Cortex of kidney (tissue), 1 donor: ENCODE results near the gene ITGA5.

Experiments
- DNase-seq: peaks from one replicate; lab custom pipeline; 2025; lab: John Stamatoyannopoulos, UW

ITGA5 gene

GRCh38 chr12:54419088-54419887 is at the start of gene ITGA5:
Gene ITGA5 (minus strand): TSS chr12:54419266. CDS start chr12:54419198, 68 bp downstream.
- no peak for DNase-seq

GRCh38 chr12:54465857-54466523 is 46.9 kb upstream of the ITGA5 start:
- no peak for DNase-seq

GRCh38 chr12:54463484-54463883 is 44.4 kb upstream of the ITGA5 start:
- no peak for DNase-seq

DNA sequence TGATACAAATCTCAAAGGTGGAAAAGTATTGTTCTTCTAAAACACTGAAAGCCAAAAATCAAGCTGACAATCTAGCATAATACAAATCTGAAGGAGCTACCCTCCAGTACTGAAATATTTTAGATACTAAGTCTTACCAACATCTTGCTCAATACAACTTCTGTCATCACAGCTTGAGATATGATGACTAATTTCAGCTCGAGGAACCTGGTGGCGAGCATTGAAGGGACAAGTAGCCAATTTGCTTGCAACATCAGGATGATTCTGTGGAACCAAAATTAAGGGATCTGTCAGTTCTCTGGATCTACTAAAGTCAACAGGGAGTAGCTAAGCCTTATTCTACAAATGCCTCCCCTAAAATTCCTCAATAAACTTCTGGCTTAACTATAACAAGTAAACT is 44.0 kb upstream of the ITGA5 start:
- DNase-seq = no peak

DNA sequence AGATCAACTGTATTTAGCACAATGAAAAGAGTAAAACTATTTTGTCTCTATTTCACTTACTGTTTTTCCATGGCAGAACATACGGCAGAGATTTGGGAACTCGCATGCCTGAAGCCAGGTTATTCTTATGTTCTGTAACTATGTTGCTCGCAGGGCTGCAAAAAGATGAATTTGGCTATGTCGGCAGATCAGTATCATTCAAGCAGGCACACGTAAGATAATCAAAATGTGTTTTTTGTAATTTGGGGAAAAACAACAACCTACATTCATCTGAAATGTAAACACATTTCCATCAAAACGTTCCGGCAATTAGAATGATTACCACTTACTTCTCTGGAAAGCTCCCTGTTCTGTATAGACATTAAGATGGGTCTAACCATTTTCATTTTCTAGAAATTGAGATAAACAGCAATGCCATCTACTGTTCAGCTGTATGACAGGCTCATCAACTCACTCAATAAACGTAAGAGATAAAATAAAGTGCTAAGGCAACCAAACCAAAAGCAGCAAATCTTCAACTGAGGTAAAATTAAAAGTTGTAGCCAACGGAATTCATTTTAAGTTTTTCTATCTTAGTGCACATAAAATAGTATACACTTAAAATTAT is 41.4 kb upstream of the ITGA5 start:
- DNase-seq = no peak

- no peak for DNase-seq
Measured at GRCh38 chr12:54459355-54459754, 40.3 kb upstream of the ITGA5 start.

- no peak for DNase-seq
Measured at GRCh38 chr12:54455760-54456469, 36.8 kb upstream of the ITGA5 start.

DNA sequence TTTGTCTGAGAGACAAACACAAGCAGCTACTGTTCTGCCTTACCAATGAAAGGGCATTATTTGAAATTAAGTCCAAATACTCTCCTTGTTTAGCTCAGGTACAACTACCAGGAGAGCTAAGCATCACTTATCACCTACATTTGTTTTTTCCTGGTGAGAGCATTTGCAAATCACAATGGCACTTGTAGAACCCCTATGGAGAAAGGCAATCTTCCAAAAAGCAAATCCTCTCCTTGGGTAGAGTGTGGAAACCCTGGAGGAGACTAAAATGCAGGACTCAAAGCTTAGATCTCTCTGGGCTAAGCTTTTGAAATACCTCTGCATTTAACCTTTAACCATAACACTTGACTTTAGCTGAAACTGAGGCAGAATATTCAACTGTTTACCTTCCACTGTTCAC is 33.6 kb upstream of the ITGA5 start:
- DNase-seq = no peak

DNA sequence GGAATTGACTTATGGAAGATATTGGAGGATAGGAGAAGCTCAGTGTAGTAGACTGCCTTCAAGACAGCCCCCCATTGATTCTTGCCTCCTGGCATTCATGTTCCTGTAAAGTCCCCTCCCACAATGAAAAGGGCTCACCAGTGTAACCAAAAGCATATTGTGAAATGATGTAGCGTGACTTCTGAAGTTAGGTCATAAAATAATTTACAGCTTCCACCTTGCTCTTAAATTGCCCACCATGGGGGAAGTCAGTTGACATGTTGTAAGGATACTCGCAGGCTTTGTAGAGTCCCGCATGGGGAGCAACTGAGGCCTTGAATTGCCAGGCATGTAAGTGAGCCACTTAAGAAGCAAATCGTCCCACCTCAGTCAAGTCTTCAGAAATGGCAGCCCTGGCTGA is 29.3 kb upstream of the ITGA5 start:
- DNase-seq = no peak

DNA sequence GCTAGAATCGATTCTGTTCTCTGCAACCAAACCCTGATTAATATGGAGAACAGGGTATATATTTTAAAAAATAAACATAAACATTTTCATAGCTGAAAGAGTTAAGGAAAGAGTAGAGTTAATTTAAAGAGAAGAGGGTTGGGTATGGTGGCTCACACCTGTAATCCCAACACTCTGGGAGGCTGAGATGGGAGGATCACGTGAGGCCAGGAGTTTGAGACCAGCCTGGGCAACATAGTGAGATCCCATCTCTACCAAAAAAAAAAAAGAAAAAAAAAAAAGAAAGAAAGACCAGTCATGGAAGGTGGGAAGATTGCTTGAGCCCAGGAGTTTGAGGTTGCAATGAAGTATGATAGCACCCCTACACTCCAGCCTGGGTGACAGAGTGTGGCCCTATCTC is 28.9 kb upstream of the ITGA5 start:
- DNase-seq = no peak

- no peak for DNase-seq
Measured at GRCh38 chr12:54444206-54444605, 25.1 kb upstream of the ITGA5 start.

- no peak for DNase-seq
Measured at GRCh38 chr12:54443446-54443845, 24.4 kb upstream of the ITGA5 start.

DNA sequence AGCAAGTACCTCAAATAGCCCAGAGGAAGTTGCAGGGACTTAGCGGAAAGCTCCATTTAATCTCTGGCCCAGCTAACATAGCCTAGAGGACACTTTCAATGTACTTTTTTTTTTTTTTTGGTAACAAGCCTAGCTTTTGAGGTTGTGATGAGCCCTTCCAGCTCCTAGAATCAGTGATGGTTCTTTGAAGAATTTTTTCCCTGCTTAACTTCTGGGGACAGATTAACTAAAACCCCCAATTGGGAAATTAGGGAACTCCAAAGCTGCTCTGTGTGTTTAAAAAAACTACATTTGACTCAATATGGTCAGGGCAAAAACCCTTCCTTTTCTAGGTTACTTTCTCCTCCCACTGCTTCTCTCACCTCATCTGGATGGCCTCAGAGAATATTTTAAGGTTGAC is 23.9 kb upstream of the ITGA5 start:
- no peak for DNase-seq

DNA sequence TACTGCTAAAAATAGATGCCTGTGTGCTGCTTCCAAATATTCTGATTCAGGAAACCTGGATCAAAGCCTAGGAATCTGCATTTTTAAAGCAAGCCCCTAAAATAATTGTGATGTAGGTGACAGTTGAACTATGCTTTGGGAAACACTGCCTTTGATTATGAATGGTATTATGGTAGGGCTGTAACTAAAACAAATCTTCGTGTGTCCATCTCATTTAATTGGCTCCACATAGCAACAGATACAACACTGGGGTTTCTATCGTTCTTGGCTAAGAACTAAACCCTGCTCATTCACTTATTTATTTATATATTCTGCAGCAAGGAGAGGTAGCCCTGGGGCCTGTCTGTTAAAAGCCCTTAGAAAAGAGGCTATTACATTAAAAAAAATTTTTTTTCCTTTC is 23.0 kb upstream of the ITGA5 start:
- no peak for DNase-seq

DNA sequence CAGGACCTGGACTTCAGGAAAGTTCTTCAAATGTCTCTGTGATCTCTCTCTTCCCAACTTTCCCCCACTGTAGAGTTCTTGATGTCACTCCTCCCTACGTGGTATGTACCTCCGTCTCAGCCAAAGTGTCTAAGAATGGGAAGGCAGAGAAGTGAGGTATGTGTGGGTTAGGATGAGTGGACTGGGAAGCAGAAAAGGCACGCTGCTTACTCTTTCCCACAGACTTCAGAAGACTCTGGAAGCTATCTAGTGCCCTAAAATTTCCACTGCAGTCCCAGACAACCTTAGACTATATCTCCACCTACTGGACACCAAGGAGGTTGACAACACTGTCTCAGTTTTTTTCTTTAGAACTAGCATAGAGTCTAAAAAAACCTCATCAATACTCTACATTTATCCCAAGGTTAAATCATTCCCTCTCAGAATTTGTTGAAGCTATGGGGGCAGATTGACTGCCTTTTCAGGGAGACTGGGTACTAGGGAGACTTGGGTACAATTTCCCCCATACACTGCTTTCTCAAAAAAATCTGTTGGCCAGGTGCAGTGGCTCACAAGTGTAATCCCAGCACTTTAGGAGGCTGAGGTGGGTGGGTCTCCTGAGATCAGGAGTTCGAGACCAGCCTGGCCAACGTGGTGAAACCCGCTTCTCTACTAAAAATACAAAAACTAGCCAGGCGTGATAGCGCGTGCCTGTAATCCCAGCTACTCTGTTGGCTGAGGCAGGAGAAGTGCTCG is 20.6 kb upstream of the ITGA5 start:
- DNase-seq = no peak

DNA sequence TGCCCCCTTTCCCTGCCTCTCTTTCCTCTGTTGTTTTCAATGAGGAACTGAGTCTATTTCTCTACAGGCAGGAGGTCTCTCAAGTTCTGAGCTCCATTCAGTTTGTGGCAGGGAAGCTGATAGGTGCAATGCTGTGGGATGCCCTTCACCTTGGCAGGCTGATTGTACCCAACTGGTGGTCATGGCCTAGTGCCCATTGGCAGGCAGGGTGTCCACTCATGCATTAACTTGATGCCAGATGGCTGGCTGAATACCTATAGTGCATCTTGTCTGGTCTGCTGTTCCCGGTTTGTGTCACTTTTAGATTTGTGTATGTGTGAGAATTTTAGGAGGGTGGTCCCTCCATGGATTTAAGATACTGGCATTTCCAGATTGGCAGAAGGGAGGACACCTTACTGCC is 20.0 kb upstream of the ITGA5 start:
- no peak for DNase-seq

- DNase-seq = no peak
Measured at GRCh38 chr12:54438517-54438916, 19.5 kb upstream of the ITGA5 start.

GRCh38 chr12:54437697-54438096 is 18.6 kb upstream of the ITGA5 start:
- no peak for DNase-seq

DNA sequence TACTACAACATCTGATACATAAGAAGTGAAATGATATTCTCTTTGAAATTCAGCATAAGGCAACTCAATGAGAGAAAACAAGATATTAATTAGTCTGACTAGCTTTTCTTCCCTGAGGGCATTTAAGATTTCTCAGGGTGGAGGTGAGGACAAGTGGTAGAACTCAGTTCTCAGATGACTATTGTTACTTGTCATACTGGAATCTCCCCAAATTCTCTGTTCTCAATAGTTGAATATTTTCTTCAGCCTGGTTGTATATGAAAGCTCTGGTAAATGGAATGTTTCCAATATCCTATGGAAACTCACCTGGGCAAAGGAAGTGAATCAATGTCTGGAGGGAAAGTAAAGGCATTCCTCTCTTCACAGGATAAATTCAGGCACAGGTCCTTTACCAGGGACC is 18.2 kb upstream of the ITGA5 start:
- DNase-seq = no peak

DNA sequence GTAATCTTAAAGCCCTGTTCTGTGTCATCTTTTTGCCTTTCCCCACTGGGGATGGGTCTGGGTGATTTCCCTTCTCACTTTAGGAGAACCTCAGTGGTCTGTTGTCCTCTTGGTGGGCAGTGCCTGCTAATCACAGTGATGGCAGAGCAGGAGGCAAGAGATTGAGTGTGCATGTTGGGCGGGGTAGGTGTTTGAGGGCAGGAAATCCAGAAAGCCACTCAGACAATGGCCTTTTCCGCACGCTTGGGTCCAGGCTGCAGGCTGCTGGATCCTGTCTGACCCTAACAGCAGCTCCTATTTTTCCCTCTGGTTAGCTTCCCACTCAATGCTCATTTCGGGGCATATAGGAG is 13.7 kb upstream of the ITGA5 start:
- no peak for DNase-seq

DNA sequence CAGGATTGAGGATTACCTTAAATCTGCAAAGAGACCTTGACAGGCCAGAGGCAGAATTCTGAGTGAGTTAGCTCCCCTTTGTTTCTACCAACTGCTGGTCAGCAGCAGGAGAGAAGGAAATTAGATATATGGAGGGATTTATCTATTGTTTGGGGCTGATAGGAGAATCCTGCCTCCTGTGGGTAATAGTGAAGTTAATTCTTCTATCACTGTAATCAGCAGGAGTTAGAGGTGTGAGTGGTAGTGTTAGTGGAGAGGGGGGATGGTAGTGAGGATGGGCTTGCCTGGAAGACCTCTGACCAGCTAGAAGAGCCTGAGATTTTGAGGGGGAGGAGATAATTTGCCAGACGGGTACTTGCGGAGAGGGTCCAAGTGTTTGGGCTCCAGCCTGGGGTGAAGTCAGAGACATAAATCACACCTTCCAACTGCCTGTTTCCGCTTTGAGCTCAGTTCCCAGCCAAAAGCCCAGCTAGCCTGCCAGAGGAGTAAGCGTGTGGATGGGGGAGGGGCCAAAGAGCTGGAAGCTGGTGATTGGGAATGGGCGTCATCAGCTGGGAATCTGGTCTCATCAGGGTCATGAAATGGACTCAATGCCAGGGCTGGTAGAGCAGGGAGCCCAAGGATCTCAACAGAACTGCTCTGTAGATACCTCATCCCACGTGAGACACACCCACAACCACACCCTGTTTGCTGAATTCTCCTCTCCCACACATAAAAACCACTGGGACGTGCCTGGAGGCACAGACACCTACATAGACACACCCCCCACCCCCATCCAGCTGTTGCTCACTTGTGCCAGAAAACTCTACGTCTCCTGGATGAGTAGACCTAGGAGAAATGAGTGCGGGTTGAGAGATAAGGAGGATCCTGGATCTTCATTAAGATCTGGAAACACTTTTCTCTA is 13.1 kb upstream of the ITGA5 start:
- no peak for DNase-seq
